Liver (tissue), 9 donors: ENCODE data around the gene KIAA1217. TPM values are rescaled to one million over a fixed set of nuclear protein-coding genes. Genes with fewer than 3 reads are reported as not detected.

ENCODE experiments used
- DNase-seq: peaks from one replicate; pipeline ENCODE4 v3.0.0-alpha.2; 2017; ENCODE audit warnings: low spot score
- H3K27ac ChIP-seq, 2 donors: one replicate each; pipeline ENCODE4 v1.7.0; 2013; ENCODE audit warnings: inconsistent platforms in 2 of 2, low read length in 2 of 2, control low read depth in 1 of 2, low read depth in 1 of 2, mild to moderate bottlenecking in 1 of 2
- H3K27me3 ChIP-seq, 4 donors: one replicate each; pipeline versions ENCODE4 v1.6.1 to v1.7.0; 2013; ENCODE audit warnings: low read length in 3 of 4, inconsistent platforms in 1 of 4, mild to moderate bottlenecking in 1 of 4, moderate library complexity in 1 of 4; ENCODE audit not compliant: control insufficient read depth in 4 of 4, insufficient read depth in 4 of 4
- H3K36me3 ChIP-seq, 4 donors: one replicate each; pipeline versions ENCODE4 v1.6.1 to v1.7.0; 2013; ENCODE audit warnings: low read length in 3 of 4, mild to moderate bottlenecking in 3 of 4, low read depth in 1 of 4, moderate library complexity in 1 of 4; ENCODE audit not compliant: control insufficient read depth in 4 of 4, insufficient read depth in 3 of 4
- H3K4me1 ChIP-seq, 4 donors: one replicate each; pipeline versions ENCODE4 v1.6.1 to v1.7.0; 2013; ENCODE audit warnings: low read length in 3 of 4, mild to moderate bottlenecking in 3 of 4, moderate library complexity in 1 of 4; ENCODE audit not compliant: control insufficient read depth in 4 of 4, insufficient read depth in 4 of 4
- H3K4me3 ChIP-seq, 3 donors: one replicate each; pipeline versions ENCODE4 v1.6.1 to v1.7.0; 2013; ENCODE audit warnings: low read length in 3 of 3, control low read depth in 1 of 3, low read depth in 1 of 3, mild to moderate bottlenecking in 1 of 3
- H3K9ac ChIP-seq, 2 donors: one replicate each; pipeline ENCODE4 v1.7.0; 2013; ENCODE audit warnings: low read length in 2 of 2, mild to moderate bottlenecking in 2 of 2, moderate library complexity in 2 of 2, control low read depth in 1 of 2, low read depth in 1 of 2
- H3K9me3 ChIP-seq, 4 donors: one replicate each; pipeline versions ENCODE4 v1.6.1 to v1.7.0; 2013; ENCODE audit warnings: low read length in 3 of 4; ENCODE audit not compliant: control insufficient read depth in 4 of 4
- ATF3 ChIP-seq: IDR thresholded peaks from 2 replicates; pipeline ENCODE4 v1.6.1; 2016; ENCODE audit warnings: antibody characterized with exemption
- CTCF ChIP-seq: fragments of 150-350 bp; IDR thresholded peaks from 2 replicates; pipeline ENCODE4 v1.5.1; 2017; ENCODE audit warnings: improper control_type of control experiment, low read depth, low read length; ENCODE audit not compliant: missing input control
- EGR1 ChIP-seq, 2 donors: IDR thresholded peaks; 2 replicates each; pipeline ENCODE4 v1.6.1; 2016 to 2018; ENCODE audit warnings: antibody characterized with exemption in 2 of 2, low read depth in 2 of 2
- FOXA1 ChIP-seq: IDR thresholded peaks from 2 replicates; pipeline ENCODE4 v1.6.1; 2016; ENCODE audit warnings: antibody characterized with exemption
- FOXA2 ChIP-seq: IDR thresholded peaks from 2 replicates; pipeline ENCODE4 v1.6.1; 2016; ENCODE audit warnings: antibody characterized with exemption
- GABPA ChIP-seq, 2 donors: IDR thresholded peaks in 1 of 2; conservative IDR thresholded peaks in 1 of 2; 2 replicates each; pipeline ENCODE4 v1.6.1; 2016; ENCODE audit warnings: antibody characterized with exemption in 2 of 2, mild to moderate bottlenecking in 1 of 2, moderate library complexity in 1 of 2
- HNF4A ChIP-seq, 2 donors: conservative IDR thresholded peaks; 2 replicates each; pipeline ENCODE4 v1.6.1; 2016; ENCODE audit warnings: antibody characterized with exemption in 2 of 2, mild to moderate bottlenecking in 2 of 2
- HNF4G ChIP-seq: IDR thresholded peaks from 2 replicates; pipeline ENCODE4 v1.6.1; 2016; ENCODE audit warnings: antibody characterized with exemption
- JUND ChIP-seq, 2 donors: IDR thresholded peaks; 2 replicates each; pipeline ENCODE4 v1.6.1; 2016; ENCODE audit warnings: antibody characterized with exemption in 2 of 2
- MAX ChIP-seq: IDR thresholded peaks from 2 replicates; pipeline ENCODE4 v1.6.1; 2016; ENCODE audit warnings: antibody characterized with exemption
- NR2F2 ChIP-seq: IDR thresholded peaks from 2 replicates; pipeline ENCODE4 v1.6.1; 2016; ENCODE audit warnings: antibody characterized with exemption
- RAD21 ChIP-seq, 2 donors: IDR thresholded peaks; 2 replicates each; pipeline ENCODE4 v1.6.1; 2016; ENCODE audit warnings: antibody characterized with exemption in 2 of 2, mild to moderate bottlenecking in 2 of 2
- REST ChIP-seq: IDR thresholded peaks from 2 replicates; pipeline ENCODE4 v1.6.1; 2016; ENCODE audit warnings: antibody characterized with exemption, mild to moderate bottlenecking
- RXRA ChIP-seq, 2 donors: IDR thresholded peaks; 2 replicates each; pipeline ENCODE4 v1.6.1; 2017 to 2018; ENCODE audit warnings: antibody characterized with exemption in 2 of 2, mild to moderate bottlenecking in 1 of 2
- SP1 ChIP-seq: IDR thresholded peaks from 2 replicates; pipeline ENCODE4 v1.6.1; 2018; ENCODE audit warnings: antibody characterized with exemption, mild to moderate bottlenecking
- TAF1 ChIP-seq: conservative IDR thresholded peaks from 2 replicates; pipeline ENCODE4 v1.6.1; 2016; ENCODE audit warnings: antibody characterized with exemption, mild to moderate bottlenecking
- YY1 ChIP-seq: IDR thresholded peaks from 2 replicates; pipeline ENCODE4 v1.6.1; 2016; ENCODE audit warnings: antibody characterized with exemption, mild to moderate bottlenecking
- ZBTB33 ChIP-seq: IDR thresholded peaks from 2 replicates; pipeline ENCODE4 v1.6.1; 2016; ENCODE audit warnings: antibody characterized with exemption
- WGBS: extraction: QIAGEN DNeasy Blood & Tissue Kit; methylation state at CpG from one replicate; pipeline ENCODE4 v1.1.7; 2013; 5-methylcytosine and 5-hydroxymethylcytosine counted together
- polyA plus RNA-seq, 2 donors: library from polyadenylated mRNA; stranded (reverse) in 1 of 2; unstranded in 1 of 2; fragments of 200-250 nt in 1 of 2; fragments of >200 nt in 1 of 2; fragmentation: Nextera tagmentation in 1 of 2; extraction: Ambion mirVana in 1 of 2; gene quantifications; one replicate each; pipeline versions ENCODE4 v1.2.1 to v1.2.3, GENCODE V29; 2013 to 2015
- total RNA-seq, 2 donors: library from RNA; depleted of rRNA; stranded (reverse); fragments of >200 nt; gene quantifications; one replicate each; pipeline ENCODE4 v1.2.3, GENCODE V29; 2014
- donor health status: healthy.
- donor health status: healthy.
- donor health status: healthy.
- donor health status: healthy.
- donor health status: healthy.

The KIAA1217 gene
- total and polyA plus RNA-seq, 4 donors: 4.5 to 12.8 (median 6.8) TPM

GRCh38 chr10:24255115-24255880 is 46.4 kb downstream of the KIAA1217 start:
- no peaks in the 10 kb centered on the region for H3K27me3 ChIP-seq
- no peak overlapping the region for H3K4me3 ChIP-seq
- H3K9ac ChIP-seq: no peak overlapping the region
- no peaks in the 10 kb centered on the region for H3K36me3 ChIP-seq
- no peak overlapping the region for H3K27ac ChIP-seq
- WGBS: 90% methylated on average over 14 of the region's 14 CpGs
- no peaks in the 10 kb centered on the region for H3K4me1 ChIP-seq
- no peaks in the 10 kb centered on the region for H3K9me3 ChIP-seq
- TF ChIP-seq ATF3 (no peak), SP1 (no peak), GABPA (IDR thresholded peaks at IDR 0.05 in 1 of 2, conservative IDR thresholded peaks at IDR 0.05 in 1 of 2) (no peak), EGR1 (IDR thresholded peaks at IDR 0.05; ENCODE audit: low read depth in 2 of 2) (no peak), JUND (IDR thresholded peaks at IDR 0.05) (no peak), TAF1 (no peak), RAD21 (IDR thresholded peaks at IDR 0.05) (no peak), CTCF (no peak), ZBTB33 (no peak), NR2F2 (no peak), RXRA (IDR thresholded peaks at IDR 0.05) (no peak), MAX (no peak), HNF4A (conservative IDR thresholded peaks at IDR 0.05) (no peak), REST (no peak), FOXA2 (no peak), YY1 (no peak), HNF4G (no peak), FOXA1 (no peak)
- no peak for DNase-seq
